HS-5 (cell line): Measurements from ENCODE around the gene HECTD1.
"Not testable (repeated sequence)": the region's sequence is repeated elsewhere in the genome, so short reads cannot be mapped to it uniquely, and the experiment has no call there.

Experiments
- DNase-seq: peaks from one replicate; pipeline ENCODE4 v3.0.0-alpha.2; 2012; ENCODE audit warnings: low read depth

The HECTD1 gene

DNA sequence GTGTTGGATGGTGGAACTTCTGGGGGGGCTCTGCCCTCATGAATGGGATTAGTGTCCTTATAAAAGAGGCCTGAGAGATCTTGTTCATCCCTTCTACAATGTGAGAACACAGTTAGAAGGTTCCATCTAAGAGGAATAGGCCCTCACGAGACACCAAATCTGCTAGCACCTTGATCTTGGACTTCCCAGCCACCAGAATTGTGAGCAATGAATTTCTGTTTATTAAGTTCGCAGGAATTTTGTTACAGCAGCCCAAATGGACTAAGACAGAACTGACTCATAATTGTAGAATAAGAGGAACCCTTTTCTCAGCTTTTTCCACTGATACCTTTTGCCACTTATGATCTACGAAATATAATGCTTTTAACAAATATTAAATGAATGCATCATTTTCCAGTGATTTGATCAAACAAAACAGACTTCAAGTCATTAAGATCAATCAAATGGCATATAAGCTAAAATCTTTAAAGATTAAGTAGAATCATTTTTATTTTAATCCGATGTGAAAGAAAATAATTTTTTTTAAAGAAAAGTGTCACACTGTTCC lies 68.2 kb downstream of the HECTD1 start:
- DNase-seq, result no peak

DNA sequence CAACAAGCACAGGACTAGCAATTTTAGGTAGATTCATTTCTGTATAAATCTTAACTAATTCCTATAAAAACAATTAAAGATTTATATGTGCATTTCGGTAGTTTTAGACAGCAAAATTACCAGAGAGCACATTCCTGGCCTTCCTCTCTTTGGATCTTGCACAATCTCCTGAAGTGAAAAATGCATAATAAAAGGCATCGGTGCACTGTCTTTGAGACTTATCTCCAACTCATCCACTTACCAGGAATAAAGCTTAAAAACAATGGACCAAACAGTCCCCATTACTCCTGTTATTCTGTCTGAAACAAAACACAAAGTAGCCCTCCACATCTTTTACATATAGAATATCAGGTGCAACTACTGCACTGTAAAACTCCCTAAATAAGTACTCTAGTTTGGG lies 69.3 kb downstream of the HECTD1 start:
- no peak for DNase-seq

DNA sequence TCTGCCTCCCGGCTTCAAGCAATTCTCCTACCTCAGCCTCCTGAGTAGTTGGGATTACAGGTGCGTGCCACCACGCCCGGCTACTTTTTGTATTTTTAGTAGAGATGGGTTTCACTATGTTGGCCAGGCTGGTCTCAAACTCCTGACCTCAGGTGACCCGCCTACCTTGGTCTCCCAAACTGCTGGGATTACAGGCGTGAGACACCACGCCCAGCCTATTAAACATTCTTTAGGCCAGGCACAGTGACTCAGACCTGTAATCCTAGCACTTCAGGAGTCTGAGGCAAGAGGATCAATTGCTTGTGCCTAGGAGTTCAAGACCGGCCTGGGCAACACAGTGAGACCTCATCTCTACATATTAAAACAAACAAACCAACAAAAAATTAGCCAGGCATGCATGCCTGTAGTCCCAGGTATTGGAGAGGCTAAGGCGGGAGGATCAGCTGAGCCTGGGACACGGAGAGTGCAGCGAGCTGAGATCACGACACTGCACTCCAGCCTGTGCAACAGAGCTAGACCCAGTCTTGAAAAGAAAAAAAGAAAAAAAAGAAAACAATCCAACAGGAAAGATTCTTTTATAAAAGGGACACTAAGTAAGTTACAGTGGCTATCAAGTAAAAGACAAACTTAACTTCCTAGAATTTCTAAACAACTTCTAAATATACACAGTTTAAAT lies 70.2 kb downstream of the HECTD1 start:
- DNase-seq, result no peak

DNA sequence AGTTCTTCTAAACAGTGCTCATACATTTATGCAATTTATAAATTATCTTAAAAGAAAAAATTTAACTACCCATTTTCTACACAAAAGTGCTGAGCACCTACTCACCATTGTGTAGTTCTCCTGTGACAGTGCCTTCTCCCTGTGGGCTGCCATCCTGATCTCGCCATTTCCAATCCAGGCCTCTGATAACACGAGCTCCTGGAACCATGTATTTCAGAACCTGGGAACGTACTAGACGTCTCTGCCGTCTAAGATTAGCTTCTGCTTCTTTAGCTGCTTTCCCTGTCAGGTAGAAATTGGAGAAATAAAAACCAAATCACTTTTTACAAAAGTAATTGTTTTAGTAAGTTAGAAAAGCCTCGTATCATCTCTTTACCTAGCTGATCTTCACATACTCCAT lies 74.5 kb downstream of the HECTD1 start:
- DNase-seq, result no peak

DNA sequence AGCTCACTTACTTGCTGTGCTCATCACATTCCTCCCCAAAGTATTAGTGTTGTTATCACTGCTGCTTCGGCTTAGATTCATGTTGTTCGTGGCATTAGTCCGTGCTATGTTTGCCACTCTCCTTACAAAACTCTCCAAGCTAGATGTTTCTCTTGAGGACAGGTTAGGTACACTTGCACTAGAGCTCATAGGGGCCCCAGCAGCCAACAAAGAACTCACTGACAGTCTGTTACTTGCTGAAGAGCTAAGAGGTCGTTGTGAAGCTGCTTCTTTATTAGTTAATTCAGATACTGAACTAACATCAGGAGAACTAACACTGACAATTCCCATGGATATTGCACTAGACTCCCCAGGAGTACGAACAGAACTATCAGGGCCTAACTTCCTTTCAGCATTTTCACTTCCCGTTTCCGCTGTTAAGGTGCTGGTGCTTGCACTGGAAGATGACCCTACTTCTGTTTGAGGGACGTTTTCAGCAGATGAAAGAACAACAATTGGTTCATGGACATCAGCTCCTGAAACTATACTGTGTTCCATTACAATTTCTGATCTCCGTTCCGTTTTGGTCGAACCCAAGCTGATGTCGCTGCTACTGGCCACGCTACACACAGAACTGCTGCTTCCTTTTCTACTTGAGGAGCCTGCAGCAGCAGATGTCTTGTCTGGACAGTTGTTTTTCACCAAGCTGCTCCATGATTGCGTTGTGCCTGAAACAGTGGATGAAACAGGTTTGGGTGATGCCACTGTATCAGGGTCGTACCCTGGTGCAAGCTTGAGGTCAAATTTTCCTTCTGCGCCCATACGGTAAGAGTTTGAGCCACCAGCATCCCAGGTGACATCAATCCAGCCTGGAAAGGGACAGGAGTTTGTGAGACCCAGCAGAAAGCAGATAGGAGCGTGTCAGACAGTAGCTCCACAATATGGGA lies 78.7 kb downstream of the HECTD1 start:
- DNase-seq, result no peak

DNA sequence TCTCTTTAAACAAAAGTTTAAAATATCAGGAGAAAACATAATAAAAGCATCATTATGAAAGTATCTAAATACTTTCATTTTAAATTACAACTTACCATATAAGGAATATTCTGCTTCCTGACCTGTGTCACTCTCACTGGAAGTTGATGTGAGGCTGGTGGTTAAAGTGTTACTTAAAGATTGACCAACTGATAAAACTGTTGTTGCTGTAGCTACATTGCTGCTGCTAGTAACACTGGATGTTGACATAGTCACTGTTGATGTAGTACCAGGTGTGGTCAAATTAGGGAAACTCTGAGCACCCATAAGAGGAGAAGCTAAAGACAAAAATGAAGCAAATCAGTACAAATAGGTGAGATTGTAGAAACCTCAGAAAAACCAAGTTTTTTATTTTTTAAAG lies 79.9 kb downstream of the HECTD1 start:
- no peak for DNase-seq

DNA sequence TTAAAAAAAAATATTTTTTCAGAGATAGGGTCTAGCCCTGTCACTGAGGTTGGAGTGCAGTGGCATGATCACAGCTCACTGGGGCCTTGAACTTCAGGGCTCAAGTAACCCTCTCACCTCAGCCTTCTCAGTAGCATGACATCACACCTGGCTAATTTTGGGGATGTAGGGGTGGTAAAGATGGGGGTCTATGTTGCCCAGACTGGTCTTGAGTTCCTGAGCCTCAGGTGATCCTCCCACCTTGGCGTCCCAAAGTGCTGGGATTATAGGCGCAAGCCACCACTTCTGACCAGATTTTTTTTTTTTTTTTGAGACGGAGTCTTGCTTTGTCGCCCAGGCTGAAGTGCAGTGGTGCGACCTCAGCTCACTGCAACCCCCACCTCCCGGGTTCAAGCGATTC lies 80.9 kb downstream of the HECTD1 start:
- DNase-seq, result no peak

DNA sequence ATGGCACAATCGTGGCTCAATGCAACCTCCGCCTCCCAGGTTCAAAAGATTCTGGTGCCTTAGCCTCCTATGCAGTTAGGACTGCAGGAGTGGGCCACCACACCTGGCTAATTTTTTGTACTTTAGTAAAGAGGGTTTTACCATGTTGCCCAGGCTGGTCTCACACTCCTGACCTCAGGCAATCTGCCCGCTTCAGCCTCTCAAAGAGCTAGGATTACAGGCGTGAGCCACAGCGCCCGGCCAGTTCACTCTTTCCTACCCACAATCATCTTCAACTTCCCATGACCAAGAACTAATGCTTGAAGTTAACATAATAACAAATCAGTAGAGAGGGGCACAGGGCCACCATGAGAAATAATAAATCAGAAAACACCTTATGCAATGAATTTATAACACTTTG lies 82.4 kb downstream of the HECTD1 start:
- no peak for DNase-seq

DNA sequence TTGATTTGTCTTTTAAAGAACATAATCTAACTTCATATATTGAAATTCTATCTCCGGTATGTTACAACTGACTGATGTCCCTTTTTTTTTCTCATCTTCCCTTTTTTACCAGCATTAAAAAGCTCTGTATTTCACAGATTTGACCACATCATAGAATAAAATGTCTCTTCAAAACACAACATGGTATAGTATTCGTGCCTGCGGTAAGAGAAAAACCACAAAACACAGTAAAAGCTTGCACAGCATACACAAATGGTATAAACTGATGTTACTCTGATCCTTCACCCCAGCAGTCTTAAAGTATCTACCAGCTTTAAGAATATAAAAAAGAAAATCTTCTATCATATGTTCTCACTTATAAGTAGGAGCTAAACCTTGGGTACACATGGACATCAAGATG lies 83.4 kb downstream of the HECTD1 start:
- DNase-seq, result no peak

DNA sequence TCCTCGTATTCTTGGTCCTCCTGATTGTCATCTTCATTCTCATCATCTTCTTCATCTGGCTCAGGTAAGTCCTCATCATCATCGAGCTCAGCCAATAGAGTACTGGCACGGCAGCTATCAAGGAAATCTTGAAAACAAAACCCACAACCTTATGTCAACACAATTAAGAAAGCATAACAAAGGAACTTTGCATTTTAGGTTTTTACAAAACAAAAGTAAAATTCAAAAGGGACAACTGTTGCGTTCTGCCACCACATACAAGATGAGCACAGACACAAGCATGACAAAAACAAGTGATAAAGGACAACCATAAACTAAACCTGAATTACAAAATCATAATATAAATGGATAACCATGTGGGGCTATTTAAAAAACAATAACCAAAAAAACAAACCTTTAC lies 84.7 kb downstream of the HECTD1 start:
- DNase-seq, result no peak

DNA sequence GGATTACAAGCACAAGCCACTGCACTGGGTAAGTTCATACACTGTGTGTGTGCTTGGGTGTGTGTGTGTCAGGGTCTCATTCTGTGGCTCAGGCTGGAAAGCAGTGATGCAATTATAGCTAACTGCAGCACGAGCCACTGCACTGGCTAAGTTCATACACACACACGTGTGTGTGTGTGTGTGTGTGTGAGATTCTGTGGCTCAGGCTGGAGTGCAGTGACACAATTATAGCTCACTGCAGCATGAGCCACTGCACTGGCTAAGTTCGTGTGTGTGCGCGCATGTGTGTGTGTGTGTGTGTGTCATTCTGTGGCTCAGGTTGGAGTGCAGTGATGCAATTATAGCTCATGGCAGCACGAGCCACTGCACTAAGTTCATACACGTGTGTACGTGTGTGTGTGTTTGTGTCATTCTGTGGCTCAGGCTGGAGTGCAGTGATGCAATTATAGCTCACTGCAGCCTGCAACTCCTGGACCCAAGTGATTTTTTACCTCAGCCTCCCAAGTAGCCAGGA lies 85.4 kb downstream of the HECTD1 start:
- DNase-seq, result no peak

DNA sequence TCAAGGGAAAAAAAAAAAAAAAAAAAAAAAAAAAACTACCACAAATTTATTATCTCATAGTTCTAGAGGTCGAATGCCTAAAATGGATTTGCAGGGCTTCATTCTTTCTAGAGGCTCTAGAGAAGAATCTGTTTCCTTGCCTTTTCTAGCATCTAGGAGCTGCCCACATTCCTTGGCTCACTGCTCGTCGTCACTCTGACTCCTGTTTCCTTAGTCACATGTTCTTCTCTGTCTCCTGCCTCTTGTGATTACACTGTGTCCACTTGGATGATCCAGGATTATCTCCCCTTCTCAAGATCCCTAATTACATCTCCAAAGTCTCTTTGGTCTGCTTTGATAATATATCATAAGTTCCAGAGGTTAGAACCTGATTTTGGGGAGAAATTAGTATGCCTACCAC lies 88.7 kb downstream of the HECTD1 start:
- no peak for DNase-seq

DNA sequence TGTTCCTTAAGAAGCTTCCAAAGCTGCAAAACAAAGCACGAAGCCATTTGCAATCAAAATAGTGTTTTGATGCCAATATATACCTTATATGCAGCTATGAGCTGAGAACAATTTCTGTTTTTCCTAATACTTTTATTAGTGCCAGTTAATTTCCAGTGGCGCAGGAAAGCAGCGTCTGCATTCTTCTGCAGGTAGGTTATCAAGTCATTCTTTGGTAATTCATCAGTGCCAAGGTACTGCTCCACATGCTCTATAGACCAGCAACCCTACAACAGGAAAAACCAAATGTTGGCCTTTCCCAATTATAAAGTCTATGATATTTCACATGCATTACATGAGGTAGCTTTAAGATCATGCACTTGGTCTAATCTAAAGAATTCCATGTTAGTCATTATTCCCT lies 93.8 kb downstream of the HECTD1 start:
- DNase-seq, result no peak

DNA sequence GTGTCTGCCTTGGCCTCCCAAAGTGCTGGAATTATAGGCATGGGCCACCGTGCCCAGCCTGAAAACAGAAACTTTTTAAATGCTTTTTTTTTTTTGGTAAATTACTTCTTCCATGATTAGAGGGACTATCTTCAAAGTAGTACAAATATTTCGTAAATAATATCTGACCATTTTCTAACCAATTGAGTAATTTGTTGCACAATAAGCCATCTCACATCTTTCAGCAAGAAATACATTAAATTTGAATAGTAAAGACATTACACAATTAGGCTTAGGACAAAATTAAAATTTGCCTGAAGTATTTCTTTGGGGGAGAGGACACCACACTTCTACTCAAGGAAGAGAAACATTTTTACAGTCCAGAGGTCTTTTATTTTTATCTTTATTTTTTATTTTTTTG lies 96.7 kb downstream of the HECTD1 start:
- DNase-seq, result no peak

DNA sequence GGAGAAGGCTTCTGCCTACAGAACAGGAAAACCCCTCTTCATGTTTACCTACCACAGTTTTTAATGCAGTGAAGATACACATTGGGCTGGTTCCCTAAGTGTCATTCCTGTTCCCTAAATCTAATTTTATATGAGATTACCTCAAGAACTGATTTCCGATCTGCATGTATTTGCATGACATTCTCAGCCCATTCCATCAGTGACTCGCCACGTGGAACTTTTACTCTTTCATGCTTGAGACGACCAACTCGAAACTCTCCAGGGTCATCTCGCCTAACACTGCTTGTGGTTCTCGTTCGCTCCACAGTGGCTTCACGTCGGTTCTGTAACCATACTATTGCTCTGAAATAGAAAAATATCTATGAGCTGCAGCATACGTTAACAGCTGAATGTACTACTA lies 98.3 kb downstream of the HECTD1 start:
- DNase-seq, result no peak

DNA sequence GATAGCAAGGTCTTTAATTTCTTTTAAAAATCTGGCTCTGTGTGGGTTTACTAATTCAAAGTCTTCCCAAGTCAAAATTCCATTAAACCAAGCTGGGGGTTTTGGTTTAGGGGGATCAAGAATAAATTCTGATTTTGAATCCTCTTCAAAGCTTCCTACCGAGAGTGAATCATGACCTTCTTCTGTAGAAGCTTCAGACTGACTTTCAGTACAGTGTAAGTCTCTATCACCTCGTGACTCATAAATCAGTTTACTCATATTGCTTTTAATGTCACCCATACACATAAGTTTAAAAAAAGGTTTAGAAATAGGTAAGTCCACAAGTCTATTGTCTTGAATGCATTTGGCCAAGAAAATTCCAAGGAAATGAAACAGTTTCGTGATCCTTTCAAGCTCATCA lies 100.8 kb downstream of the HECTD1 start:
- DNase-seq, result no peak

DNA sequence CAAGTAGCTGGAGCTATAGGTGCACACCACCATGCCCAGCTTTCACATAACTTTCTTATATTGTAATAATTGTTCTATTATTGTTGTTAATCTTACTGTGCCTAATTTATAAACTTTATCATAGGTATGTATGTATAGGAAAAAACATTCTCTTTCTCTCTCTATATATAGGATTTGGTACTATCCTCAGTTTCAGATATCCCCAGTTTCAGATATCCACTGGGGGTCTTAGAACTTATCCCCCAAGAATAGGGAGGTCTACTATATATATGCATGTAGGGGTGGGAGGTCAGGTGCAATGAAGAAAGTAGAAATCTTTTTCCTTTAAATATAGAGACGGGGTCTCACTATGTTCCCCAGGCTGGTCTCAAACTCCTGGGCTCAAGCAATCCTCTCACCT lies 110.5 kb downstream of the HECTD1 start:
- no peak for DNase-seq

DNA sequence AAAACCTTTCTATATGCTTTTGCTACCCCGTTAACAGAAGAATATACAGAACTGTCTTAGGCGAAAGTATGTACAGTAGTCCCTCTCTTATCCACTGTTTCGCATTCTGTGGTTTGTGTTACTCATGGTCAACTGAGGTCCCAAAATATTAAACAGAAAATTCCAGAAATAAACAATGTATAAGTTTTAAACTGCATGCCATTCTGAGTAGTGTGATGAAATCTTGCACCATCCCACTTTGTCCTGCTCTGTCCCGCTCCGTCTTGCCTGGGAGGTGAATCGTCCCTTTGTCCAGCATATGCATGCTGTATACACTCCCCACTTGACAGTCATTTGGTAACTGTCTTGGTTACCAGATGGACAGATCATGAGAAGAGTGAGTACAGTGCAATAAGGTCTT lies 111.3 kb downstream of the HECTD1 start:
- no peak for DNase-seq

DNA sequence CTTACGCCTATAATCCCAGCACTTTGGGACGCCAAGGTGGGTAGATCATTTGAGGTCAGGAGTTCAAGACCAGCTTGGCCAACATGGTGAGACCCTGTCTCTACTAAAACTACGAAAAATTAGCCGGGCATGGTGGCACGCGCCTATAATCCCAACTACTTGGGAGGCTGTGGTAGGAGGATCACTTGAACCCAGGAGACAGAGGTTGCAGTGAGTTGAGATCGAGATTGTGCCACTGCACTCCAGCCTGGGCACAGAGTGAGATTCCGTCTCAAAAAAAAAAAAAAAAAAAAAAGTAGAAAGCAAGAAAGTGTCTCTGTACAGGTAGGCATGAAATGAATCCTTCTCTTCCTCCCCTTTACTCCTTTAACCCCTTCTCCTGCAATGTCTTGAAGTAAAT lies 111.8 kb downstream of the HECTD1 start:
- not testable (repeated sequence) for DNase-seq

DNA sequence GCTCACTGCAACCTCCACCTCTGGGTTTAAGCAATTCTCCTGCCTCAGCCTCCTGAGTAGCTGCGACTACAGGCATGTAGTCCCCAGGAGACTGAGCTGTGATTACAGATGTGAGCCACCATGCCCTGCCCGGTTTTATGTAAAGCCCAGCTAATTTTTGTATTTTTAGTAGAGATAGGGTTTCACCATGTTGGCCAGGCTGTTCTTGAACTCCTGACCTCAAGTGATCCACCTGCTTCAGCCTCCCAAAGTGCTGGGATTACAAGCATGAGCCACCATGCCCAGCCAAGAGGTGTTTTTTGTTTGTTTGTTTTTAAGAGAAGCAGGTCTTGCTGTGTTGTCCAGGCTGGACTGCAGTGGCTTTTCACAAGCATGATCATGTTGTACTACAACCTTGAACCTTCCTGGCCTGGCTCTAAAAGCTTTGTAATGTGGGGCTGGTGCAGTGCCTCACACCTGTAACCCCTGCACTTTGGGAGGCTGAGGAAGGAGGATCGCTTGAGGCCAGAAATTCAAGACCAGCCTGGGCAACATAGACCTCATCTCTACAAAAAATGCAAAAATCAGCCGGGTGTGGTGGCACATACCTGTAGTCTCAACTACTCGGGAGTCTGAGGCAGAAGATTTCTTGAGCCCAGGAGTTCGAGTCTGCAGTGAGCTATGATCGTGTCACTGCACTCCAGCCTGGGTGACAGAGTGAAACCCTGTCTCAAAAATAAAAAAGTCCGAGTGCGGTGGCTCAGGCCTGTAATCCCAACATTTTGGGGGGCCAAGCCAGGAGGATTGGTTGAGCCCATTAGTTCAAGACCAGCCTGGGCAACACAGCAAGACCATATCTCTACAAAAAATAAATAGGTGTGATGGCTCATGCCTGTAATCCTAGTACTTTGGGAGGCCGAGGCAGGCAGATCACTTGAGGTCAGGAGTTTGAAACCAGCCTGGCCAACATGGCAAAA lies 113.4 kb downstream of the HECTD1 start:
- not testable (repeated sequence) for DNase-seq

DNA sequence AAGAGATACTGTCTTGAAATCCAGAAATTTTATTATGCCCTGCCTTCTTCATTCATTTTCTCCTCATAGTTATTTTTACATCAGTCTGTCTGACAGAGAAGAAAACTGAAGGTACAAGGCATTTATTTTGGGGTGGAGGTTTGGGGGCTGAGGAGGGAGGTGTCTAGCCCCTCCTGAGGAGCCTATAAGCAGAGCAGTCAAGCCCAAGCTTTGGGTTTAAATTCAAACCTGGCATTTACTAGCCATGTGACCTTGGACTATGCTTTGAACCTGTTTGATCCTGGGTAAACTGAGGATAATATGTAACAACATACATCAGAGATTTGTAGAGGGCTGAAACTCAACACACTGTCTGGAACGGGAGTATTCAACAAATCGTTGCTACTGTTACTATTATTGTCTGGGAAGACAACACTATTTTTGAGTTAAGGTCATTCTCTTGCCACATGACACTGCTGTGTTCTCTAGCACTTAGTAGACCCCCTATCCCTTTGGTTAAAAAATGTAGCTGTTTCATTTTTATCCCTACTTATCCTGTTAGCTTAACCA lies 115.4 kb downstream of the HECTD1 start:
- DNase-seq, result no peak
